ENCODE results near the gene GRB7.

- no peak for TF ChIP-seq SREBF2 (IDR thresholded peaks at IDR 0.05)
- no peak for TF ChIP-seq KDM1A (IDR thresholded peaks at IDR 0.05; ENCODE audit: low read depth)
- no peak for TF ChIP-seq MAZ (IDR thresholded peaks at IDR 0.05; ENCODE audit: borderline replicate concordance, low read depth, low read length)
- TF ChIP-seq SMC3 (IDR thresholded peaks at IDR 0.05) = no peak
- TF ChIP-seq HEYL (CRISPR knock-in tag; IDR thresholded peaks at IDR 0.05) = no peak
- TF ChIP-seq CHD2 (IDR thresholded peaks at IDR 0.05; ENCODE audit: low read length, partially characterized antibody) = no peak
- no peak for TF ChIP-seq TP53 (CRISPR knock-in tag; IDR thresholded peaks at IDR 0.05)
- TF ChIP-seq E2F6 (IDR thresholded peaks at IDR 0.05; ENCODE audit: borderline replicate concordance, low read depth) = no peak
- no peak for TF ChIP-seq CTCF (IDR thresholded peaks at IDR 0.05)
- TF ChIP-seq MYC (IDR thresholded peaks at IDR 0.05; ENCODE audit: borderline replicate concordance, low read length) = no peak
These were observed 49.3 kb downstream of the GRB7 start for GRCh38 chr17:39787041-39787440.

All from A549 (cell line).